Activated T-cell treated with anti-CD3 and anti-CD28 coated beads for 24 hours (primary cell): Measurements from ENCODE around the gene CLDN34.

Source experiments
- DNase-seq: peaks from one replicate; pipeline ENCODE4 v3.0.0-alpha.2; 2020; ENCODE audit warnings: low read depth

CLDN34 gene

DNA sequence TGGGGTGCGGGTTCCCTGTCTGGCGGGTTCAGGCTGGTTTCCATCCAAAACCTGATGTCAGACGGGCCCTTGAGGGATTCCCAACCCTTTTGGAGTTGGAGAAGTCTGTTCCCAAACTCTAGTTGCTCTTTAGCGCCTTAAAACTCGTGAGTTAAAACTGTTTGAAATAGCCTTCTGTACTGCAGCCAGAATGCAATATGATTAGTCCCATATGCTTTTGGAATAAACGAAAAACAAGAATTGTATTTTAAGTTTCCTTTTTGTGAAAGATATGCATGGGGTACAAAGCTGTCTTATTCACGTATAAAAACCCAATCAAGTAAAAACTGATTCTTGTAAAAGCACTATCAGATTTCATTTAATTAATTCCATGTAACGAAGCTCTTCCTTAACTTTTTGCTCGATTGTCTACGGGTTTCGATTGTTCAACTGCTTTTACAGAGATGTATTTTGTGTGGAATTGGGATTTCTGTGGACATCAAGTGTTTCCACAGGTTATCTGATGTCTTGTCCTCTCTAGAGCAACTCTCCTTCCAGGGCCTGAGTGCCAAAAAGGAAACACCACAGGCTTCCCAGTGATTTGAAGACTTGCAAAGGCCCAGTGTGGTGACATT lies 49.5 kb downstream of the CLDN34 start:
- DNase-seq = no peak

DNA sequence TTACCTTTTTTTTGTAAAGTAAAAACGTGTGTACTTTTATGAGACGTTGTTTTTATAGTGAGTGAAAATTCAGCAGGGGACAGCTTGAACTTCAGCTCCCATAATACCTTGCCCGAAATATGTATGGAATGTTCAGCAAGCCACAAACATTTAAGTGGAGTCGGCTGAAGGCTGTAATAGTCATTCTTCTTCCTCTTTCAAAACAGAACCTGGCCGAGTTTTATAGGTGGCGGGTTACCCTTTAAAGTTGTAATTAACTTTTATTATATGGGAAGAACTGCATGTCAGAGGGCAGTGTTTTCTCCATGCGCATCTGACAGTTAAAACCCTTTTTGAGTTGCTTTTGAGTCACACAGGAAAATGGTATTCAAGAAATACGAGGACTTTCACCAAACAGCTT lies 50.7 kb downstream of the CLDN34 start:
- DNase-seq = no peak
